ENCODE data around the gene PAX5.

The PAX5 gene

GRCh38 chr9:36938617-36939016 is 95.5 kb downstream of the PAX5 start:
- no peaks in the 10 kb centered on the region for H3K36me3 ChIP-seq (ENCODE audit: control insufficient read depth in 2 of 2, insufficient read depth in 1 of 2, low read length in 2 of 2)
- ChIA-PET POLR2A (interaction anchor here (1.3 kb wide), 1 partner anchor 17 kb away, joined by 3 read pairs; no protein-coding TSS in a partner anchor), CTCF (interaction anchor here (0.8 to 1.6 kb wide), 3 partner anchors 15 to 66 kb away, joined by 3 to 5 read pairs (median 4); no protein-coding TSS in a partner anchor)
- H3K4me3 ChIP-seq (ENCODE audit: low read depth, low read length) = no peak overlapping the region
- H3K9me3 ChIP-seq (ENCODE audit: control insufficient read depth, insufficient read depth, low read depth, low read length) = no peaks in the 10 kb centered on the region
- H3K4me1 ChIP-seq (ENCODE audit: control insufficient read depth, insufficient read depth, low read length) = peaks cover 4% of the 10 kb centered on the region
- no peak overlapping the region for H3K27ac ChIP-seq (ENCODE audit: extremely low read depth, low read depth, low read length)
- TF ChIP-seq ZNF16 (tag by site-specific recombination; IDR thresholded peaks at IDR 0.05; ENCODE audit: low read depth) = no peak
- TF ChIP-seq IKZF3 (tag by site-specific recombination; IDR thresholded peaks at IDR 0.05) = no peak
- TF ChIP-seq EGR2 (tag by site-specific recombination; IDR thresholded peaks at IDR 0.05; ENCODE audit: low read depth) = no peak
- TF ChIP-seq ZNF239 (tag by site-specific recombination; IDR thresholded peaks at IDR 0.05) = no peak
- TF ChIP-seq ZNF48 (tag by site-specific recombination; IDR thresholded peaks at IDR 0.05) = no peak
- TF ChIP-seq ZNF121 (tag by site-specific recombination; IDR thresholded peaks at IDR 0.05) = no peak
- TF ChIP-seq ZNF624 (tag by site-specific recombination; IDR thresholded peaks at IDR 0.05) = no peak
- no peak for TF ChIP-seq TSHZ1 (tag by site-specific recombination; IDR thresholded peaks at IDR 0.05; ENCODE audit: borderline replicate concordance)
- TF ChIP-seq AEBP2 (tag by site-specific recombination; IDR thresholded peaks at IDR 0.05; ENCODE audit: borderline replicate concordance) = no peak

GRCh38 chr9:36937951-36938350 is 96.1 kb downstream of the PAX5 start:
- ChIA-PET POLR2A (interaction anchor here (0.6 kb wide), 1 partner anchor 8 kb away, joined by 5 read pairs; no protein-coding TSS in a partner anchor), CTCF (interaction anchor here (1.0 to 1.6 kb wide), 2 partner anchors 16 to 65 kb away, joined by 4 to 5 read pairs; no protein-coding TSS in a partner anchor)
- Histone ChIP-seq H3K27ac (ENCODE audit: extremely low read depth, low read depth, low read length) (no peak overlapping the region), H3K4me3 (ENCODE audit: low read depth, low read length) (no peak overlapping the region), H3K36me3 (ENCODE audit: control insufficient read depth in 2 of 2, insufficient read depth in 1 of 2, low read length in 2 of 2) (no peaks in the 10 kb centered on the region), H3K4me1 (ENCODE audit: control insufficient read depth, insufficient read depth, low read length) (peaks cover 4% of the 10 kb centered on the region), H3K9me3 (ENCODE audit: control insufficient read depth, insufficient read depth, low read depth, low read length) (no peaks in the 10 kb centered on the region)
- no peak for TF ChIP-seq ZNF202 (tag by site-specific recombination; IDR thresholded peaks at IDR 0.05; ENCODE audit: borderline replicate concordance)
- TF ChIP-seq ZNF670 (tag by site-specific recombination; IDR thresholded peaks at IDR 0.05; ENCODE audit: low read depth) = no peak
- no peak for TF ChIP-seq ZNF132 (tag by site-specific recombination; IDR thresholded peaks at IDR 0.05; ENCODE audit: borderline replicate concordance)
- no peak for TF ChIP-seq SALL2 (tag by site-specific recombination; IDR thresholded peaks at IDR 0.05; ENCODE audit: borderline replicate concordance)
- no peak for TF ChIP-seq ZNF76 (tag by site-specific recombination; IDR thresholded peaks at IDR 0.05; ENCODE audit: borderline replicate concordance, low read depth)
- TF ChIP-seq ZNF138 (tag by site-specific recombination; IDR thresholded peaks at IDR 0.05; ENCODE audit: borderline replicate concordance) = no peak
- TF ChIP-seq ZFHX2 (tag by site-specific recombination; conservative IDR thresholded peaks at IDR 0.05) = no peak
- no peak for TF ChIP-seq ZNF600 (tag by site-specific recombination; IDR thresholded peaks at IDR 0.05)
- TF ChIP-seq ZNF274 (IDR thresholded peaks at IDR 0.05; ENCODE audit: low read length) = no peak
- no peak for TF ChIP-seq ZNF274 (tag by site-specific recombination; IDR thresholded peaks at IDR 0.05; ENCODE audit: borderline replicate concordance)
- TF ChIP-seq HOXC10 (CRISPR knock-in tag; IDR thresholded peaks at IDR 0.05) = no peak
- no peak for TF ChIP-seq ZNF280C (tag by site-specific recombination; IDR thresholded peaks at IDR 0.05)
- no peak for TF ChIP-seq ZNF23 (tag by site-specific recombination; IDR thresholded peaks at IDR 0.05; ENCODE audit: borderline replicate concordance)
- TF ChIP-seq KLF1 (tag by site-specific recombination; IDR thresholded peaks at IDR 0.05) = no peak
- no peak for TF ChIP-seq FEZF1 (tag by site-specific recombination; IDR thresholded peaks at IDR 0.05)
- TF ChIP-seq PRDM1 (tag by site-specific recombination; IDR thresholded peaks at IDR 0.05) = no peak

Measured in HEK293 (cell line).